HS-27A (cell line): Measurements from ENCODE around the gene TIMD4.
"Not testable (repeated sequence)": the region's sequence is repeated elsewhere in the genome, so short reads cannot be mapped to it uniquely, and the experiment has no call there.

ENCODE experiments used
- DNase-seq: peaks from one replicate; pipeline ENCODE4 v3.0.0-alpha.2; 2012; ENCODE audit warnings: low read depth, missing footprints

The TIMD4 gene

DNA sequence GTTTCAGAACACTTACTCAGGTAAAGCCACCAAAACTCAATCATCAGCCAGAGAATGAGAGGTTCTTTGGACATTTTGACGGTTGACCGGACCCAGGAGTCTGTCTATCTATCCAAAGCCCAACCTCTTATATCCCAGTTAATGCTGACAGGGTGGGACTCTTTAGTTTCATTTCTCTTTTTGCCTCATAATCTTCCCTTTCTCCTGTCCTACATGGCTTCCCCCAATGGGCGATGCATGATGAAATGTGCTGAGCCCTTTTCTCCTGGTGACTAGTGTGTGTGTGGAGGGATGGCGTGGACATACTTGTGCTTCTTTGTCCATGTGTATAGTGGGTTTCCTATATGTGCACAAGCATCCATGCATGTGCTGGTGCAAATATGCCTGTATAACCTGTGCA, at the start of gene TIMD4:
Gene TIMD4 (minus strand): TSS at position 102 of the 400 bp plus-strand sequence. CDS start 28 bp downstream, at position 74.
- DNase-seq, result no peak

GRCh38 chr5:157006262-157006661, 43.2 kb upstream of the TIMD4 start:
- no peak for DNase-seq

GRCh38 chr5:157004893-157005551, 42.0 kb upstream of the TIMD4 start:
- DNase-seq, result no peak

- no peak for DNase-seq
Observed at GRCh38 chr5:156991714-156992113, 28.7 kb upstream of the TIMD4 start.

- no peak for DNase-seq
Observed at GRCh38 chr5:156984064-156984463, 21.0 kb upstream of the TIMD4 start.

GRCh38 chr5:156981481-156981880, 18.5 kb upstream of the TIMD4 start:
- DNase-seq, result no peak

GRCh38 chr5:156974328-156974727, 11.3 kb upstream of the TIMD4 start:
- DNase-seq, result no peak

DNA sequence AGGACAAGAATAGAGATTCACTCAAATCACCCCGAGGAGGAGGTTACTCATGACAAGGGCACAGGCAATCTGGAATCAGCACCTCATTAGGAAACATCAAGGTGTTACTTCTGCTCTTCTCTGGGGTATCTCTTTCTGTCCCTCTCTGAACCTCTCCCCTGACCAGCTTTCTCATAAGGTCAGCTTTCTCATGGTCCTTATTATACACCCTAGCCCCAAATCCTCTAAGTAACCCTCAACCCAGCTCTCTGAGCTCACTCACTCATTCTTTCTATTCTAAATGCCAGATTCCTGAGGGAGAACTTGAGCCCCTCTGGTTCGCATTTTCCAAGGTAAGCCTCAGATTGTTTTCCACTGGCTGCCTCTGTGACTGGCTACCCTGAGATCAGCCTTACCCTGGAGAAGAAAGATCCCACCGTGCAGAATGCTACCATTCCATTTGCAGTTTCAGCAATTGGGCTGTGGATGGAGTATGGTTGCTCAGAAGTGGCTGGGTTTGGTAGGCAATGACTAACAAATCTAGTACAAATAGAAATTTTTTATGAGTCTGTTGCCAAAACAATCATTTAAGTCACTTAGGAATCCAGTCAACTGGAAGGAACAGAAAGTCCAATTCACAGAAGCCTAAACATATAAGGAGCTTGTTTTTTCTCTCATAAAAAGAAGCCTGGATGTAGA, 9.0 kb upstream of the TIMD4 start:
- DNase-seq, result no peak

DNA sequence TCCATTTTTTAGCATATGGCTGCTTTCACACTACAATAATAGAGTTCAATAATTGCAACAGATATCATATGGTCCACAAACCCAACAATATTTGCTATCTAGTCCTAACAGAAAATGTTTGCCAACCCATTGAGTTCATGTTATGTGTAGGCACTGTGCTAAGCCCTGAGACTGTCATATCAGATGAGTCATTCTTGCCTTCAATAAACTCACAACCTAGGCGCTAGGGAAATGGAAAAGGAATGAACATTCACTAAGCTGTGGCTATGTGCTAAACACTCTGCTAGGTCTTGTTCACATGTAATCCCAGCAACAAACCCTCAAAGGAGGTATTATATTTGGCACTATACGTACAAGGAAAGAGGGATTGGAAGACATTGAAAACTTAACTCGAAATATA, 8.4 kb upstream of the TIMD4 start:
- DNase-seq, result no peak

DNA sequence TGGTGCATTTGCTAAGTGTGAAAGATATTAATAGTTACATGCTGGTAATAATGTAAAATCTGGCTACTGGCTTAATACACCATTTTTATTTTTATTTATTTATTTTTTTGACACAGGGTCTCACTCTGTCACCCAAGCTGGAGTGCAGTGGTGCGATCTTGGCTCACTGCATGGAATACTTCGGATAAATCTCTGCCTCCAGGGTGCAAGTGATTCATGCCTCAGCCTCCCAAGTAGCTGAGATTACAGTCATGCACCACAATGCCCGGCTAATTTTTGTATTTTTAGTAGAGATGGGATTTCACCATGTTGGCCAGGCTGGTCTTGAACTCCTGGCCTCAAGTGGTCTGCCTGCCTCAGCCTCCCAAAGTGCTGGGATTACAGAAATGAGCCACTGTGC, 4.4 kb upstream of the TIMD4 start:
- not testable (repeated sequence) for DNase-seq

DNA sequence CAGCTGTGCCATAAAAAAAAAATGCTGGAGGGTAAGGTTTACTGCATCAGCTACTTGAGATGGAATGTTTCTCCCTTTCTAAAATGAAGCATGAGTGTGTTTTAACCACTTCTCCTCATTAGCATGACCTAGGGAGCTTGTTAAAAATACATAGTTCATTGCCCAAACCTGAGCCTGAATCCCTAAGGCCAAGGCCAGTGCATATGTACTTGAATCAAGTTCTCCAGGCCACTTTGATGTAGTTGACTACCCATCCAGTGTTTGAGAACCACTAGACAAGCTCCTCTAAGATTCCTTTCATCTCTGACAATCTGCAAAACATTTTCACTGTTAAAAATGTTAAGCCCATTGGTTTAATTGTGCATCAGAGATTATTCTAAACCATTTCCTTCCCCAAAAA, 6.7 kb downstream of the TIMD4 start:
- DNase-seq, result no peak

GRCh38 chr5:156951359-156951758, 11.7 kb downstream of the TIMD4 start:
- no peak for DNase-seq

GRCh38 chr5:156950716-156951115, 12.3 kb downstream of the TIMD4 start:
- no peak for DNase-seq

DNA sequence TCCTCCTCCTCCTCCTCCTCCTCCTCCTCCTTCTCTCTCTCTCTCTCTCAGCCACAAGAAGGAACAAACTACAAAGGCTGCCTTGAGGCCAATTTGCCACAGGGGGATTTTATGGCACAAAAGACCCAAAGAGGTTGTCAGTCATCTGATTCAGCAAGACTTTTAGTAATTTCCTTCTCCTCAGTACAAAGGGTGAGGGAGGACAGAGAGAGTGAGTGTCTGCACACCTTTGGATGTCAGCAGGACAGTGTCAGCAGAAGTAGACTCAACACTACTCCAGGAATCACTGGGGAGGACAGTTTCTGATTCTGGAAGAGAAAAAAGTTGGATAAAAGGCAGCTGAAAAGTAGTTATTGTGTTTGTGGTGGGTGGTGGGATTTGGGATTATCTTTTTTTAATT, 13.6 kb downstream of the TIMD4 start:
- no peak for DNase-seq

GRCh38 chr5:156947925-156948324, 15.1 kb downstream of the TIMD4 start:
- DNase-seq, result no peak

DNA sequence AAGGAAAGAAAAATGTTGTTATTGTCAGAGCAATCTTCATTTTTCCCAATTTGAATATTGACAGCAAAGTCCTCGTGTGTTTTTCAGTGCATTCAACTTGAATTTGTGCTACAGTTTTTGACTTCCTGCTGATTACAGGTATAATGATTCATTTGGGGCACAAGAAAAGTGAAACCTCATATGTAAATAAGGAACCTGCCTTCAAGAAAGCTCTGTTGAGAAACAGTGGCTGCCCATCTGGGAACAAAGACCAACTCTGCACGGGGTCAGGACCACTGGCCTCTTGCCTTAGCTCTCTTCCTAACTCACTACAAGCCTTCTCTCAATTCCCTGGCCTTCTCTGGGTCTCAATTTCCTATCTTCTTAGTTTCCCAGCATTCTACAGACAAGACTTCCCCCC, 21.0 kb downstream of the TIMD4 start:
- no peak for DNase-seq

GRCh38 chr5:156940462-156940861, 22.6 kb downstream of the TIMD4 start:
- DNase-seq, result not testable (repeated sequence)

- DNase-seq, result no peak
Observed at GRCh38 chr5:156936972-156937371, 26.1 kb downstream of the TIMD4 start.

- DNase-seq, result no peak
Observed at GRCh38 chr5:156934450-156935211, 28.4 kb downstream of the TIMD4 start.

GRCh38 chr5:156929366-156929948, 33.6 kb downstream of the TIMD4 start:
- no peak for DNase-seq

DNA sequence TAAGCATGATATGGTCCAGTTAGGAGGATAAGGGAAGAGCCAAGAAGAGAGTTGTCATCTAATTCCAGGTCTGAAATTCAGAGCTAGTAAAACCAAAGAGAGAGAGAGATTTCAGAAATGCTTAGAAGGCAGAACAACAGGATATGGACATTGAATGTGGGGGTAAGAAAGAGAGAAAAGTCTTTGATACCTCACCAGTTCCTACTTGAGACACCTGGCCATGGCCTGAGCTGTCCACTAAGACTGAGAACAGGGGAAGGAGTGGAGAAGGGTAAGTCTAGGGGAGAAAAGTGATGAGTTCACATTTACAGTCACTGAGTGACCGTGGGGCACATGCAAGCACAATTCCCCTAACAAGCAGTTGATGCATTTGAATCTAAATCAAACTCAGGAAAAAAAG, 35.5 kb downstream of the TIMD4 start:
- DNase-seq, result no peak

DNA sequence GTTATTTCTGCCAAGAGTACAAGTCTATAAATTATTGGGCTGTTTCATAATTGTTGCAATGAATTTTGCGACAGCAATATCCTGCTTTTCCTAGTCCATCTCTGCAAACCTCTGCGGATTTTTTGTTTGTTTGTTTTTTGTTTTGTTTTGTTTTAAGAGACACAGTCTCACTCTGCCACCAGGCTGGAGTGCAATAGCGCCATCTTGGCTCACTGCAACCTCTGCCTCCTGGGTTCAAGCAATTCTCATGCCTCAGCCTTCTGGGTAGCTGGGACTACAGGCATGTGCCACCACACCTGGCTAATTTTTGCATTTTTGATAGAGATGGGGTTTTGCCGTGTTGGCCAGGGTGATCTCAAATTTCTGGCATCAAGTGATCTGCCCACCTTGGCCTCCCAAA, 37.3 kb downstream of the TIMD4 start:
- DNase-seq, result not testable (repeated sequence)
